ENCODE measurements around the gene MYH15. TPM values are rescaled to one million over a fixed set of nuclear protein-coding genes. Genes with fewer than 3 reads are reported as not detected.

Gene MYH15
- total and polyA plus RNA-seq, 7 donors: under 0.01 to 0.60 (median 0.31) TPM; not detected in 3

GRCh38 chr3:108472001-108472591 lies 38.3 kb downstream of the MYH15 start:
- no peak for TF ChIP-seq POLR2AphosphoS5 (IDR thresholded peaks at IDR 0.05)
- no peak for TF ChIP-seq EP300 (IDR thresholded peaks at IDR 0.05)
- no peak for TF ChIP-seq POLR2A (IDR thresholded peaks at IDR 0.05)
- TF ChIP-seq, protein P1, sequence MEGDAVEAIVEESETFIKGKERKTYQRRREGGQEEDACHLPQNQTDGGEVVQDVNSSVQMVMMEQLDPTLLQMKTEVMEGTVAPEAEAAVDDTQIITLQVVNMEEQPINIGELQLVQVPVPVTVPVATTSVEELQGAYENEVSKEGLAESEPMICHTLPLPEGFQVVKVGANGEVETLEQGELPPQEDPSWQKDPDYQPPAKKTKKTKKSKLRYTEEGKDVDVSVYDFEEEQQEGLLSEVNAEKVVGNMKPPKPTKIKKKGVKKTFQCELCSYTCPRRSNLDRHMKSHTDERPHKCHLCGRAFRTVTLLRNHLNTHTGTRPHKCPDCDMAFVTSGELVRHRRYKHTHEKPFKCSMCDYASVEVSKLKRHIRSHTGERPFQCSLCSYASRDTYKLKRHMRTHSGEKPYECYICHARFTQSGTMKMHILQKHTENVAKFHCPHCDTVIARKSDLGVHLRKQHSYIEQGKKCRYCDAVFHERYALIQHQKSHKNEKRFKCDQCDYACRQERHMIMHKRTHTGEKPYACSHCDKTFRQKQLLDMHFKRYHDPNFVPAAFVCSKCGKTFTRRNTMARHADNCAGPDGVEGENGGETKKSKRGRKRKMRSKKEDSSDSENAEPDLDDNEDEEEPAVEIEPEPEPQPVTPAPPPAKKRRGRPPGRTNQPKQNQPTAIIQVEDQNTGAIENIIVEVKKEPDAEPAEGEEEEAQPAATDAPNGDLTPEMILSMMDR (IDR thresholded peaks at IDR 0.05): no peak
- no peaks in the 10 kb centered on the region for H3K36me3 ChIP-seq
- WGBS, 2 donors: 60 to 71% methylated on average over 5 of the region's 5 CpGs
- no peak for DNase-seq
- intact Hi-C loops (cut with DNase I): loop anchor here (10.0 kb wide), 1 partner anchor 537 kb away; no protein-coding TSS in a partner anchor
- H3K27me3 ChIP-seq: no peaks in the 10 kb centered on the region
- no peak overlapping the region for H3K27ac ChIP-seq
- no peak overlapping the region for H3K4me3 ChIP-seq
- no peaks in the 10 kb centered on the region for H3K4me1 ChIP-seq
- no peaks in the 10 kb centered on the region for H3K9me3 ChIP-seq

- no peak for DNase-seq
- intact Hi-C loops (cut with DNase I): loop anchor here (10.0 kb wide), 1 partner anchor 537 kb away; no protein-coding TSS in a partner anchor
- Histone ChIP-seq H3K4me1 (no peaks in the 10 kb centered on the region), H3K27ac (no peak overlapping the region), H3K9me3 (no peaks in the 10 kb centered on the region), H3K27me3 (no peaks in the 10 kb centered on the region), H3K4me3 (no peak overlapping the region), H3K36me3 (no peaks in the 10 kb centered on the region)
- no peak for TF ChIP-seq POLR2AphosphoS5 (IDR thresholded peaks at IDR 0.05)
- no peak for TF ChIP-seq EP300 (IDR thresholded peaks at IDR 0.05)
- TF ChIP-seq POLR2A (IDR thresholded peaks at IDR 0.05): no peak
- TF ChIP-seq, protein P1 (IDR thresholded peaks at IDR 0.05): no peak
Measured at GRCh38 chr3:108471426-108471825, 39.0 kb downstream of the MYH15 start.

- no peak overlapping the region for H3K27ac ChIP-seq
- no peaks in the 10 kb centered on the region for H3K4me1 ChIP-seq
- WGBS, 2 donors: 93 to 95% methylated on average over 5 of the region's 5 CpGs
- no peak for DNase-seq
- no peaks in the 10 kb centered on the region for H3K36me3 ChIP-seq
- H3K9me3 ChIP-seq: no peaks in the 10 kb centered on the region
- H3K27me3 ChIP-seq: no peaks in the 10 kb centered on the region
- H3K4me3 ChIP-seq: no peak overlapping the region
- intact Hi-C loops (cut with DNase I): no loop called here
- TF ChIP-seq, protein P1 (IDR thresholded peaks at IDR 0.05): no peak
- TF ChIP-seq POLR2A (IDR thresholded peaks at IDR 0.05) (no peak), POLR2AphosphoS5 (IDR thresholded peaks at IDR 0.05) (no peak), EP300 (IDR thresholded peaks at IDR 0.05) (no peak)
Measured at GRCh38 chr3:108469126-108469525, 41.3 kb downstream of the MYH15 start.

DNA sequence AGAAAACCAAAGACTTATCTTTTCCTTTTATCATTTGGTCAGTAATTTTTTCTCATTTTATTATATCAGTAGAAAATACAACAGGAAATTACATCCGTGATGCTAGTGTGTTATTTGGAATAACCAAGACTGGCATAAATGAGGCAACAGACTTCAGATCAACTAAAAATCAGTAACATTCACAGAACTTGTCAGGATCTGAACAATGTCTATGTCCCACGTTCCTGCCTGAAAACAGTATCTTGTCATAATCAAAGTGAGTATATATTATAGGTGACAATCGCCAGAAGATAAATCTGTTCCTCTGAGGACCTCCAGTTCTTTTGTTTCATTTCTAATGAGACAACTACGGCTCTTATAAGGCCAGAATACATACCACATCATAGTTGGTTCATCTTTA lies 41.8 kb downstream of the MYH15 start:
- Histone ChIP-seq H3K27ac (no peak overlapping the region), H3K27me3 (no peaks in the 10 kb centered on the region), H3K36me3 (no peaks in the 10 kb centered on the region), H3K4me1 (no peaks in the 10 kb centered on the region), H3K4me3 (no peak overlapping the region), H3K9me3 (no peaks in the 10 kb centered on the region)
- no peak for DNase-seq
- TF ChIP-seq POLR2A (IDR thresholded peaks at IDR 0.05) (no peak), EP300 (IDR thresholded peaks at IDR 0.05) (no peak), POLR2AphosphoS5 (IDR thresholded peaks at IDR 0.05) (no peak)
- TF ChIP-seq, protein P1 (IDR thresholded peaks at IDR 0.05): no peak
- intact Hi-C loops (cut with DNase I): no loop called here
- WGBS, 2 donors: 62% methylated on average over 4 of the region's 4 CpGs

DNA sequence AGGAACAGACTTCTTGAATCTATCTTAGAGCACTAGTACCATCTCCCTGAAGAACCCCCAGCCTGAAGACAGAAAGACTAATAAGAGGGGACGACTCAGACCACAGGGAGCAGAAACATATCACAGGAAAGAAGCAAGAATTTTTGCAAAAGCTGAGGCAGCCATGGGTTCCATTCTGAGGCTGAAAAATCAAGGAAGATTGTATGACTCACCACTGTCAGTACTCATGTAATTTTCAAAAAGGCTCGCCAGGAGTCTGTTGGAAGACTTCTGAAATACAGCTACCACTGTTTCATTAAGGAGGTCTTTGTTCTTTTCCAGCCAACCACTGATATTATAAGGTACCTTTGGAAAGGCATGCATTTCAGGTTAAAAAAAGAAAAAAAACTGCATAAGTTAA lies 47.5 kb downstream of the MYH15 start:
- Histone ChIP-seq H3K9me3 (no peaks in the 10 kb centered on the region), H3K27ac (no peak overlapping the region), H3K27me3 (no peaks in the 10 kb centered on the region), H3K36me3 (no peaks in the 10 kb centered on the region), H3K4me1 (no peaks in the 10 kb centered on the region), H3K4me3 (no peak overlapping the region)
- TF ChIP-seq POLR2AphosphoS5 (IDR thresholded peaks at IDR 0.05): no peak
- TF ChIP-seq, protein P1 (IDR thresholded peaks at IDR 0.05): no peak
- no peak for TF ChIP-seq POLR2A (IDR thresholded peaks at IDR 0.05)
- no peak for TF ChIP-seq EP300 (IDR thresholded peaks at IDR 0.05)
- 91 to 93% methylated on average over 2 of the region's 2 CpGs for WGBS, 2 donors
- intact Hi-C loops (cut with DNase I): no loop called here
- DNase-seq: no peak
